Erythroblast (primary cell): ENCODE results near the gene URM1.

Experiments used
- GATA1 ChIP-seq: IDR thresholded peaks from 2 replicates; pipeline ENCODE4 v1.6.1; 2011; ENCODE audit warnings: low read depth, mild to moderate bottlenecking, control low read depth, low read length, moderate library complexity
- POLR2A ChIP-seq: IDR thresholded peaks from 2 replicates; pipeline ENCODE4 v1.6.1; 2011; ENCODE audit warnings: mild to moderate bottlenecking, low read length

DNA sequence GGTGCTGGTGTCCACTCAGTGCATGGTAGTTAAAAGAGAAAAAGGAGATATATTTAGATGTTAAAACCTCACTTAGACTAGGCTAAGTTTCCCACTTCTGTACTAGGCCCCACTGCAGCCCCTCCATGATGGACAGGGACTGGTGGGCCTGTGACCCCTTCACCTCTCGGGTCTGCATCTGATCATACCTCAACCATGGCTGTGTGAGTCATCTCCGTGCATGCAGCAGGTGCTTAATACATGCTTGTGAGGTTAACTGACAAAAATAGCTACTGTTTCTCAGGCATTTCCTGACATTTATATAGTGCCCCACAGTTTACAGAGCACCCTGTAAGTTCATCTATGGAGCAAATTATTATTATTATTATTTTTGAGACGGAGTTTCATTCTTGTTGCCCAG, 8.4 kb upstream of the URM1 start:
- no peak for TF ChIP-seq POLR2A
- no peak for TF ChIP-seq GATA1
